SU-DHL-6 (cell line): ENCODE measurements around the gene OMP.
A peak's percentile ranks its signal among the peaks of the same experiment; 100 is the strongest.

ENCODE experiments used
- H2AFZ ChIP-seq: fragments of 200-600 bp; sonication (generic); 2 replicates; pipeline ENCODE4 v1.6.1; 2014; ENCODE audit warnings: low read depth, mild to moderate bottlenecking, moderate library complexity, mixed read lengths, antibody characterized with exemption, low read length; ENCODE audit not compliant: severe bottlenecking
- H3F3A ChIP-seq: fragments of 200-600 bp; shearing (Covaris generic); 2 replicates; pipeline ENCODE4 v1.6.0; 2016; ENCODE audit warnings: antibody characterized with exemption, mild to moderate bottlenecking; ENCODE audit not compliant: insufficient read depth
- H3K27ac ChIP-seq: fragments of 200-600 bp; sonication (generic); 2 replicates; pipeline ENCODE4 v1.5.1; 2016; ENCODE audit warnings: low read depth, mild to moderate bottlenecking, low read length, moderate library complexity, mixed read lengths
- H3K27me3 ChIP-seq: fragments of 200-600 bp; sonication (generic), shearing (Covaris generic); 2 replicates; pipeline ENCODE4 v1.6.0; 2014; ENCODE audit warnings: mild to moderate bottlenecking, low read length
- H3K36me3 ChIP-seq: fragments of 200-600 bp; sonication (generic); 2 replicates; pipeline ENCODE4 v1.6.1; 2014; ENCODE audit warnings: mild to moderate bottlenecking, low read length, mixed read lengths
- H3K4me2 ChIP-seq: fragments of 300-600, 200-600 bp; shearing (Covaris generic), sonication (generic); 2 replicates; pipeline ENCODE4 v1.6.0; 2014; ENCODE audit warnings: low read length, low read depth, mild to moderate bottlenecking; ENCODE audit not compliant: poor library complexity, severe bottlenecking
- H3K4me3 ChIP-seq: fragments of 200-600 bp; sonication (generic); 2 replicates; pipeline ENCODE4 v1.5.1; 2014; ENCODE audit warnings: antibody characterized with exemption, low read length, mild to moderate bottlenecking, mixed read lengths; ENCODE audit not compliant: insufficient read depth, poor library complexity, severe bottlenecking
- H3K79me2 ChIP-seq: fragments of 200-600 bp; sonication (generic); 2 replicates; pipeline ENCODE4 v1.6.1; 2014; ENCODE audit warnings: mild to moderate bottlenecking, low read length, moderate library complexity; ENCODE audit not compliant: insufficient read depth
- H3K9ac ChIP-seq: fragments of 200-600 bp; sonication (generic); 2 replicates; pipeline ENCODE4 v1.7.0; 2014; ENCODE audit warnings: mild to moderate bottlenecking, low read length
- H3K9me2 ChIP-seq: fragments of 200-600 bp; sonication (generic); replicated peaks from 2 replicates; pipeline ENCODE4 v1.6.1; 2014; ENCODE audit warnings: low read length; ENCODE audit not compliant: insufficient read depth
- H3K9me3 ChIP-seq: fragments of 200-600 bp; sonication (generic); 2 replicates; pipeline ENCODE4 v1.6.1; 2014; ENCODE audit warnings: low read length, mixed read lengths; ENCODE audit not compliant: insufficient read depth
- H4K20me1 ChIP-seq: fragments of 200-600 bp; sonication (generic); 2 replicates; pipeline ENCODE4 v1.6.1; 2014; ENCODE audit warnings: low read depth, mild to moderate bottlenecking, antibody characterized with exemption, low read length, moderate library complexity, mixed read lengths
- EZH2phosphoT487 ChIP-seq: fragments of 200-600 bp; sonication (generic), shearing (Covaris generic); conservative IDR thresholded peaks from 2 replicates; pipeline ENCODE4 v1.6.1; 2018; ENCODE audit warnings: mild to moderate bottlenecking, antibody characterized with exemption, low read length, moderate library complexity, mixed read lengths
- TF ChIP-seq, protein P1 (sequence below): fragments of 200-600 bp; sonication (generic); IDR thresholded peaks from one replicate; pipeline ENCODE4 v1.5.1; 2017; ENCODE audit warnings: antibody characterized with exemption, mild to moderate bottlenecking, low read length, moderate library complexity; ENCODE audit not compliant: insufficient read depth, poor library complexity, severe bottlenecking

Gene OMP

DNA sequence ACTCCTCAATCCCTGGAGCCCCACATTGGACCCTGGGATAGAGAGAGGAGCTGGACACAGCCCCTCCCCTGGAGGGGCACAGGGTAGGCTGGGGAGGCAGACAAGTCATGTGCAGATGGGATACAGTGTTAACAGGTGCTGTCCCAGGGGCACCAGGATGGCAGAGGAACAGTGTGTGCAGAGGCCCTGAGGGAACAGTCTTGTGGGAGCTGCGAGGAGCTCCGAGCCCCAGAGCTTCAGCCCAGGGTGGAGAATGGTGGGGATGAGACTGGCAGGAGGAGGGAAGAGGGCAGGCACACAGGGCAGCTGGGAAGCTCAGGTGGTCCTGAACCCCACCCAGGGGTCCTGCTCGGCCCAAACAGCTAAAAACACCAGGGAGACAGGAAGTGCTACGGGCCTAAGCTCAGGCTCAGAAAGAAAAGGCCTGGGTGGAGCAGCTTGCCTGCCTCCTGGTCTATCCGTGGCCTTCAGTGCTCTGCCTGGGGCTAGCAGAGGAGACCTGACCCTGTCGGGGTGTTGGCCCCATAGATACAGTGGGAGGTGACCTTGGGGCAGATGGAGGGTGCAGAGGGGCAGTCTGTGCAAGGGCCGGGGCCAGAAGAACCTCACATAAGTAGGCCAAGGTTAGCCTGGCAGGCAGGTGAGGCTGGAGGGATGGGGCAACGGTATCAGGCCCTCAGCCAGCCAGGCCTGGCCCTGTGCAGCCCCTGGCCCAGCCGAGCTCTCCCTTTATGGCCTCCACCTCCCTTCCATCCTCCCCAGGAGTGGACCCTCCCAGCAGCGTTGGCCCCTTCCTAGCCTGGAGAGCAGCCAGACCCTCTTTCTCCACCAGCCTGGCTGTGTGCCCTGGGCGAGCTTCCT is 20.4 kb upstream of the OMP start:
- no peaks in the 10 kb centered on the region for H3K79me2 ChIP-seq
- H3K9ac ChIP-seq, result no peak overlapping the region
- no peaks in the 10 kb centered on the region for H3K9me3 ChIP-seq
- no peaks in the 10 kb centered on the region for H3K9me2 ChIP-seq
- peak overlapping the region; percentile 29 for H2AFZ ChIP-seq
- no peak overlapping the region for H3K4me2 ChIP-seq
- no peaks in the 10 kb centered on the region for H4K20me1 ChIP-seq
- TF ChIP-seq, protein P1, sequence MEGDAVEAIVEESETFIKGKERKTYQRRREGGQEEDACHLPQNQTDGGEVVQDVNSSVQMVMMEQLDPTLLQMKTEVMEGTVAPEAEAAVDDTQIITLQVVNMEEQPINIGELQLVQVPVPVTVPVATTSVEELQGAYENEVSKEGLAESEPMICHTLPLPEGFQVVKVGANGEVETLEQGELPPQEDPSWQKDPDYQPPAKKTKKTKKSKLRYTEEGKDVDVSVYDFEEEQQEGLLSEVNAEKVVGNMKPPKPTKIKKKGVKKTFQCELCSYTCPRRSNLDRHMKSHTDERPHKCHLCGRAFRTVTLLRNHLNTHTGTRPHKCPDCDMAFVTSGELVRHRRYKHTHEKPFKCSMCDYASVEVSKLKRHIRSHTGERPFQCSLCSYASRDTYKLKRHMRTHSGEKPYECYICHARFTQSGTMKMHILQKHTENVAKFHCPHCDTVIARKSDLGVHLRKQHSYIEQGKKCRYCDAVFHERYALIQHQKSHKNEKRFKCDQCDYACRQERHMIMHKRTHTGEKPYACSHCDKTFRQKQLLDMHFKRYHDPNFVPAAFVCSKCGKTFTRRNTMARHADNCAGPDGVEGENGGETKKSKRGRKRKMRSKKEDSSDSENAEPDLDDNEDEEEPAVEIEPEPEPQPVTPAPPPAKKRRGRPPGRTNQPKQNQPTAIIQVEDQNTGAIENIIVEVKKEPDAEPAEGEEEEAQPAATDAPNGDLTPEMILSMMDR, result no peak
- no peak for TF ChIP-seq EZH2phosphoT487
- no peak overlapping the region for H3K4me3 ChIP-seq
- H3K27ac ChIP-seq, result no peak overlapping the region
- H3K27me3 ChIP-seq, result no peaks in the 10 kb centered on the region
- no peaks in the 10 kb centered on the region for H3F3A ChIP-seq
- no peaks in the 10 kb centered on the region for H3K36me3 ChIP-seq

DNA sequence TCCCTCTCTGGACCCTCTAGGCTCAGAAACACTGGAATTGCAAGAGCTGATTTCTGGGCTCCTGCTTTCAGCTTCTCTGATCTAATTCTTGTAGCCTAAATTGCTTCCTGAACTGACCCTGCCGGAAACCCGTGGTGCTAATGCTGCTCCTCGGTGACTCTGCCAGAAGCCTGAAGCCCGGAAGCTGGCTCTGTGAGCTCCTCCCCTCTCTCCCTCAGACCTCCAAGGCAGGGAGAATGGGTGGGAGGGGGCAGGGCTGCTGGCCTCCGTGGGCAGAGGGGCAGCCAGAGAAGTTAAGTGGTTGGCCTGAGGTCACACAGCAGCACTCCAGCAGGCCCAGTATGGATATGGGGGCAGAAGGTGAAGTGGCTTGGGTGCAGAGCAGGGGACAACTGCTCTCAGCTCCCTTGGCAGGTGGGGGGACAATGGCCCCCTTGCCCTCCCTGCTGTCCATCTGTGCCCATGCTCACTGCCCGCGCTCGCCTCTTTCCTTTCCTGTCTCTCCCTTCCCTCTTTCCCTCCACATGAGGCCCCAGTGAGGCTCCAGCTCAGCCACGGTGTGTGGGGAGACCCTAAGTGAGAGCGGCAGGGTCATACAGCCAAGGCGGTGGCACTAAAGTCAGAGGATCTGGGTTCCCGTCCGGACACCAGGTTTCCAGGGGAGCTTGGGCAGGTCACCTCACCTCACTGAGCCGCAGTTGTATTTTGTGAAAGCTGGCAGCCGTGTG is 19.6 kb upstream of the OMP start:
- H4K20me1 ChIP-seq, result no peaks in the 10 kb centered on the region
- no peak overlapping the region for H3K4me3 ChIP-seq
- no peaks in the 10 kb centered on the region for H3F3A ChIP-seq
- H3K79me2 ChIP-seq, result no peaks in the 10 kb centered on the region
- H3K27ac ChIP-seq, result no peak overlapping the region
- no peaks in the 10 kb centered on the region for H3K27me3 ChIP-seq
- TF ChIP-seq, protein P1, result no peak
- no peak for TF ChIP-seq EZH2phosphoT487
- H3K9ac ChIP-seq, result no peak overlapping the region
- no peaks in the 10 kb centered on the region for H3K9me2 ChIP-seq
- H3K9me3 ChIP-seq, result no peaks in the 10 kb centered on the region
- no peaks in the 10 kb centered on the region for H3K36me3 ChIP-seq
- no peak overlapping the region for H3K4me2 ChIP-seq
- H2AFZ ChIP-seq, result peak overlapping the region; percentile 29

DNA sequence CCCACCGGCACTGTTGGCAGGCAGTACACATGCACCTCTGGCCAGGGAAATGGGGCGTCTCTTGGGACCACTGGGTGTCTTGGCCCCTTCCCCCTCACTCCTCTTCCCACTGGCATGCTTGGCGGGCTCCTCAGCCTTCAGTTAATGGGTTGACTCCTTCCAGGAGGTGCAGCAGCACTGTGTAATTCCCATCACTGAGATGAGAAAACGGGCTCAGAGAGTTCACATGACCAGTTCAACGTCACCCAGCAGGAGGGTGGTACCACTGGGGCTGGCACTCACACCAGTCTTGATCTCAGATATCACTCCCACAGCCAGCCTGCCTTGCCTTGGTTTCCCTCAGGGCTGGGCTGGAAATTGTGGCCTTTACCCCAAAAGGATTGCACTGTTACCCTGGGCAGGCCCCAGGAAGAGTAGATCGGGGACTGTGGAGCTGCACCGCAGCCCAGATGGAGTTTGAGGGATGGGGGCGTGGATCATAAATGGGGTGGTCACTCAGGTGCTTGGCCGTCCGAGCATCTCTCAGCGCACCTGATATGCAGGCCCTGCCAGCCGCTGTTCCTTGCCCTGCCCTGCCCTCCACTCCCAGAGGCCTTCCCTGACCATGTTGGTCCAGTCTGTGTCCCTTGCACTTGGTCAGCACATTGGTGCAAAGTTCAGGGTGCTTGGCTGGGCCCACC is 18.9 kb upstream of the OMP start:
- Histone ChIP-seq H3K9ac (no peak overlapping the region), H3K4me2 (no peak overlapping the region), H3K27me3 (no peaks in the 10 kb centered on the region), H3K9me2 (no peaks in the 10 kb centered on the region), H3K9me3 (no peaks in the 10 kb centered on the region), H3K36me3 (no peaks in the 10 kb centered on the region), H3K27ac (no peak overlapping the region), H3F3A (no peaks in the 10 kb centered on the region), H2AFZ (no peak overlapping the region), H3K79me2 (no peaks in the 10 kb centered on the region), H4K20me1 (no peaks in the 10 kb centered on the region), H3K4me3 (no peak overlapping the region)
- TF ChIP-seq, protein P1, result no peak
- TF ChIP-seq EZH2phosphoT487, result no peak
